Neural cell (in vitro differentiated cells): Measurements from ENCODE around the gene TPPP. TPM values are rescaled to one million over a fixed set of nuclear protein-coding genes. Genes with fewer than 3 reads are reported as not detected.

Source experiments
- H2AFZ ChIP-seq: fragments of 200-600, 300-800 bp; sonication (generic), shearing (Covaris generic); 2 replicates; pipeline ENCODE4 v1.6.0; 2014; ENCODE audit warnings: low read depth, mild to moderate bottlenecking, antibody characterized with exemption, low read length, moderate library complexity
- H3F3A ChIP-seq: fragments of 200-600 bp; shearing (Covaris generic); 2 replicates; pipeline ENCODE4 v1.6.1; 2016; ENCODE audit warnings: mild to moderate bottlenecking, moderate library complexity, mixed read lengths, antibody characterized with exemption, low read length; ENCODE audit not compliant: insufficient read depth, poor library complexity, severe bottlenecking
- H3K27ac ChIP-seq: fragments of 200-600, 300-800 bp; sonication (generic), shearing (Covaris generic); 2 replicates; pipeline ENCODE4 v1.5.1; 2014; ENCODE audit warnings: mild to moderate bottlenecking, low read length, moderate library complexity
- H3K27me3 ChIP-seq: fragments of 300-800, 200-600 bp; sonication (generic), shearing (Covaris generic); 2 replicates; pipeline ENCODE4 v1.6.0; 2014; ENCODE audit warnings: mild to moderate bottlenecking, low read depth, low read length, moderate library complexity; ENCODE audit not compliant: insufficient read depth
- H3K36me3 ChIP-seq: fragments of 300-800, 200-600 bp; sonication (generic), shearing (Covaris generic); 2 replicates; pipeline ENCODE4 v1.5.1; 2014; ENCODE audit warnings: mild to moderate bottlenecking, antibody characterized with exemption, low read length, moderate library complexity; ENCODE audit not compliant: insufficient read depth
- H3K4me2 ChIP-seq: fragments of 300-800, 200-600 bp; sonication (generic), shearing (Covaris generic); 2 replicates; pipeline ENCODE4 v1.6.0; 2014; ENCODE audit warnings: mild to moderate bottlenecking, low read length
- H3K4me3 ChIP-seq: fragments of 300-800, 200-600 bp; sonication (generic), shearing (Covaris generic); 2 replicates; pipeline ENCODE4 v1.5.1; 2014; ENCODE audit warnings: mild to moderate bottlenecking, low read length, moderate library complexity
- H3K79me2 ChIP-seq: fragments of 200-600 bp; shearing (Covaris generic); replicated peaks from 2 replicates; pipeline ENCODE4 v1.6.0; 2014; ENCODE audit warnings: mild to moderate bottlenecking, low read length, moderate library complexity; ENCODE audit not compliant: insufficient read depth
- H3K9ac ChIP-seq: fragments of 300-800, 200-600 bp; sonication (generic), shearing (Covaris generic); 2 replicates; pipeline ENCODE4 v1.6.1; 2016; ENCODE audit warnings: mild to moderate bottlenecking, low read length, mixed read lengths
- H3K9me2 ChIP-seq: fragments of 200-600 bp; shearing (Covaris generic); 2 replicates; pipeline ENCODE4 v1.6.1; 2016; ENCODE audit warnings: mild to moderate bottlenecking, low read length, mixed read lengths; ENCODE audit not compliant: insufficient read depth
- H3K9me3 ChIP-seq: fragments of 200-600, 300-800 bp; sonication (generic), shearing (Covaris generic); 2 replicates; pipeline ENCODE4 v1.6.1; 2016; ENCODE audit warnings: mild to moderate bottlenecking, mixed run types, low read length, moderate library complexity, mixed read lengths
- H4K20me1 ChIP-seq: fragments of 200-600 bp; shearing (Covaris generic); 2 replicates; pipeline ENCODE4 v1.6.1; 2016; ENCODE audit warnings: mild to moderate bottlenecking, mixed run types; ENCODE audit not compliant: insufficient read depth
- CTCF ChIP-seq: fragments of 450-650 bp; IDR thresholded peaks from 2 replicates; pipeline ENCODE4 v1.5.1; 2014; ENCODE audit warnings: antibody characterized with exemption, mild to moderate bottlenecking, moderate library complexity; ENCODE audit not compliant: poor library complexity, severe bottlenecking
- EP300 ChIP-seq: fragments of 450-650 bp; conservative IDR thresholded peaks from 2 replicates; pipeline ENCODE4 v1.6.1; 2014; ENCODE audit warnings: antibody characterized with exemption, mild to moderate bottlenecking, moderate library complexity; ENCODE audit not compliant: poor library complexity, severe bottlenecking
- EZH2 ChIP-seq: fragments of 200-600, 300-800 bp; shearing (Covaris generic), sonication (generic); IDR thresholded peaks from 2 replicates; pipeline ENCODE4 v1.6.1; 2014; ENCODE audit warnings: antibody characterized with exemption, low read length, borderline replicate concordance, mild to moderate bottlenecking; ENCODE audit not compliant: insufficient read depth, poor library complexity, severe bottlenecking
- MXI1 ChIP-seq: fragments of 450-650 bp; conservative IDR thresholded peaks from 2 replicates; pipeline ENCODE4 v1.6.1; 2014; ENCODE audit warnings: antibody characterized with exemption, mild to moderate bottlenecking; ENCODE audit not compliant: poor library complexity, severe bottlenecking
- POLR2AphosphoS5 ChIP-seq: IDR thresholded peaks from 2 replicates; pipeline ENCODE4 v1.6.1; 2012
- RAD21 ChIP-seq: fragments of 450-650 bp; conservative IDR thresholded peaks from 2 replicates; pipeline ENCODE4 v1.6.1; 2014; ENCODE audit warnings: antibody characterized with exemption, mild to moderate bottlenecking, moderate library complexity
- REST ChIP-seq: IDR thresholded peaks from 2 replicates; pipeline ENCODE4 v1.6.1; 2012; ENCODE audit warnings: borderline replicate concordance
- SMC3 ChIP-seq: fragments of 450-650 bp; conservative IDR thresholded peaks from 2 replicates; pipeline ENCODE4 v1.6.1; 2014; ENCODE audit warnings: antibody characterized with exemption, mild to moderate bottlenecking, moderate library complexity; ENCODE audit not compliant: poor library complexity
- TAF1 ChIP-seq: IDR thresholded peaks from 2 replicates; pipeline ENCODE4 v1.6.1; 2012; ENCODE audit warnings: low read depth
- polyA plus RNA-seq: library from polyadenylated mRNA; depleted of rRNA; stranded (reverse); fragments of >200 nt; gene quantifications from 2 replicates; pipeline ENCODE4 v1.2.3, GENCODE V29; 2014

The TPPP gene
- polyA plus RNA-seq, 1 donor from 2014 or later = 9.9 TPM

GRCh38 chr5:675871-676698, 17.1 kb downstream of the TPPP start:
- H3K9me2 ChIP-seq = no peaks in the 10 kb centered on the region
- H2AFZ ChIP-seq = no peak overlapping the region
- H3K4me2 ChIP-seq = no peak overlapping the region
- H4K20me1 ChIP-seq = no peaks in the 10 kb centered on the region
- H3K27ac ChIP-seq = no peak overlapping the region
- no peaks in the 10 kb centered on the region for H3K79me2 ChIP-seq
- H3K4me3 ChIP-seq = no peak overlapping the region
- no peaks in the 10 kb centered on the region for H3K27me3 ChIP-seq
- H3K9me3 ChIP-seq = no peaks in the 10 kb centered on the region
- no peak overlapping the region for H3K9ac ChIP-seq
- TF ChIP-seq RAD21 (no peak), EZH2 (no peak), TAF1 (no peak), SMC3 (no peak), CTCF (no peak), REST (no peak), EP300 (no peak), POLR2AphosphoS5 (no peak), MXI1 (no peak)
- H3K36me3 ChIP-seq = no peaks in the 10 kb centered on the region
- H3F3A ChIP-seq = no peaks in the 10 kb centered on the region

GRCh38 chr5:675111-675870, 17.9 kb downstream of the TPPP start:
- Histone ChIP-seq H3K79me2 (no peaks in the 10 kb centered on the region), H3K4me2 (no peak overlapping the region), H3K9ac (no peak overlapping the region), H3K27me3 (no peaks in the 10 kb centered on the region), H3K9me2 (no peaks in the 10 kb centered on the region), H3K27ac (no peak overlapping the region), H3K4me3 (no peak overlapping the region), H4K20me1 (no peaks in the 10 kb centered on the region), H2AFZ (no peak overlapping the region), H3F3A (no peaks in the 10 kb centered on the region), H3K36me3 (no peaks in the 10 kb centered on the region), H3K9me3 (no peaks in the 10 kb centered on the region)
- TF ChIP-seq SMC3 (no peak), TAF1 (no peak), CTCF (no peak), EZH2 (no peak), EP300 (no peak), POLR2AphosphoS5 (no peak), REST (no peak), RAD21 (no peak), MXI1 (no peak)
